GM18519 (cell line): ENCODE data around the gene ASPG.

ENCODE experiments used
- ATAC-seq: cut with Tn5 transposase; IDR thresholded peaks from one replicate; pipeline ENCODE4 v1.9.1; 2021; ENCODE audit warnings: mild to moderate bottlenecking, moderate library complexity; ENCODE audit not compliant: unreplicated experiment, low FRiP score

The ASPG gene

DNA sequence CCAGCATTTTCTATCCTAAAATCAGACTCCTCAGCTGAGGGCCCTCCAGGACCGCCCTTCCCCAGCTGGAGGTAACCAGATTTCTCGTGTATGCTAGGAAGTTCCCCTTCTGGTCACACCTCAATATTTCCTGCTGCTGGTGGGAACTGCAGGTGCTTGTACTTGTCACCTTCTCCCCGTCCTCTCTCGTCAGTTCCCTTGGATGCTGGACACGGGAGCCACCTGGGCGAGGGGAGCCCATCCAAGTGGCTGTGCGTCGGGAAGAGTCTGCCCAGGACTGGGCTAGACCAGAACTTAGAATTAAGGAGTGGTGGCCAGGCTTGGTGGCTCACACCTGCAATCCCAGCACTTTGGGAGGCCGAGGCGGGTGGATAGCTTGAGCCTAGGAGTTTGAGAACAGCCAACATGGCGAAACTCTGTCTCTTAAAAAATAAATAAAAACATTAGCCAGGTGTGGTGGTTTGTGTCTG lies 29.7 kb downstream of the ASPG start:
- no peak for ATAC-seq

GRCh38 chr14:104115691-104116287 lies 30.3 kb downstream of the ASPG start:
- no peak for ATAC-seq

GRCh38 chr14:104116288-104116755 lies 30.8 kb downstream of the ASPG start:
- ATAC-seq, result no peak

GRCh38 chr14:104116756-104117340 lies 31.3 kb downstream of the ASPG start:
- ATAC-seq, result no peak

- no peak for ATAC-seq
Measured at GRCh38 chr14:104117341-104118005, 32.0 kb downstream of the ASPG start.

- no peak for ATAC-seq
Measured at GRCh38 chr14:104118006-104118844, 32.7 kb downstream of the ASPG start.

- no peak for ATAC-seq
Measured at GRCh38 chr14:104119119-104119487, 33.6 kb downstream of the ASPG start.

DNA sequence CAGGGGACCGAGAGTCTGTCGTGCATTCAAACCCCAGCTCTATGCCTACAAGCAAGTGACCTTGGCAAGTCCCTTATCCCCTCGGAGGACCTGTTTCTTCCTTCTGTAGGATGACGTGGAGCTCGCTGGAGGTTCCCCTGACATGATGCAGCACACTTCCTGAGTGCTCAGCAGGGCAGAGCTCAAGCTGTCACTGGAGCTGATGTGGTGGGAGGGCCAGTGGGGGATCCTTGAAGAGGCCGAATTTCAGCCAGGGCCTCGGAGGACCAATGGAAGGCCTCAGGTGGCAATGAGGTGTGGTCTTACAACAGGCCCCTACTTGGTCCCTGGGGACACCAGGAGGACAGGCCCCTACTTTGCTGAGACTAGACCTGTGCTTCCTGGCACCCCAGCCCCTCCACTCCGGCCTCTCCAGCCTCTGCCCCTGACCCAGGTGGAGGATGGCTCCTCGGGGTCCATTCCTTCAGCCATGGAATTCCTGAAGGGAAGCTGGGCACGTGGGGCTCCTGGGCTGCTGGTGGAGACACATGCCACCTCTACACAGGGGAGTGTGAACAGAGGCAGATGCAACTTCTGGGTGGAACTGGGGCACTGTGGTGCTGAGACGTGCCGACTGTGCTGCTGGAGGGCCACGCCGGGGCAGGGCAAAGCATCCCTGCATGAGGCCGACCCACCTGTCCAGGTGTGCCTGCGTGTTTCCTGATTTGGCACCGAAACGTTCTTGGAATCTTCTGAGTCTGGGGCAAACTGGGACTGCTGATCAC lies 34.2 kb downstream of the ASPG start:
- no peak for ATAC-seq

DNA sequence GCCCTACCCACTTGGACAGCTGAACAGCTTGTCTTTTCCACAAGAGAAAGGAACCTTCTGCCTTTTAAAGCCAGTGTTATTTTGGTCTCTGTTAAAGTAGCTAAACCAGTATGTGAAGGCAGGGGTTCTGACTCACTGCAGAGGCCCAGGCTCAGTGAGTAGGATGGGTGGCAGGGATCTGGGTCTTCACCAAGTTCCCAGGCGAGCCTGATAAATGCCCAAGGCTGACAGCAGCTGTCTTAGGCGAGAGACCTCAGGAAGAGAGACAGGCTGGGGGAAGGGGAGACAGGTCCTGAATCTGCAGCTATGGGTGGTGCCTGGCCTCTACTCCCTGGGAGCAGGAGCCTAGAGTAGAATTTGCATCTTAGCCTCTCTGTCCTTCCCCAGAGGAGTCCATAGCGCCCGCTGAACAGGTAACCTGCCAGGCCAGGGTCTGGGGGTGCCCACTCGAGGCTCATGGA lies 34.8 kb downstream of the ASPG start:
- no peak for ATAC-seq

GRCh38 chr14:104121142-104121541 lies 35.6 kb downstream of the ASPG start:
- no peak for ATAC-seq

GRCh38 chr14:104123879-104124278 lies 38.4 kb downstream of the ASPG start:
- ATAC-seq, result no peak

- no peak for ATAC-seq
Measured at GRCh38 chr14:104125011-104125410, 39.5 kb downstream of the ASPG start.

- ATAC-seq, result no peak
Measured at GRCh38 chr14:104126753-104127152, 41.3 kb downstream of the ASPG start.

DNA sequence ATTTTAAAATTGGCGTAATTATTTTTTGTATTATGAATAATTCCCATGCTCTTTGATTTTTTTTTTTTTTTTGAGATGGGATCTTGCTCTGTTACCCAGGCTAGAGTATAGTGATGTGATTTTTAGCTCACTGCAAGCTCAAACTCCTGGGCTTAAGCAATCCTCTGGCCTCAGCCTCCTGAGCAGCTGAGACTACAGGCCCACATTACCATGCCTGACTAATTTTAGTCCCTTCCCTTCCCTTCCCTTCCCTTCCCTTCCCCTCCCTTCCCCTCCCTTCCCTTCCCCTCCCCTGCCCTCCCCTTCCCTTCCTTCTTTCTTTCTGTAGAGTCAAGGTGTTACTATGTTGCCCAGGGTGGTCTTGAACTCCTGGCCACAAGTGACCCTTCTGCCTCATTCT lies 43.5 kb downstream of the ASPG start:
- no peak for ATAC-seq

GRCh38 chr14:104129556-104129955 lies 44.1 kb downstream of the ASPG start:
- ATAC-seq, result no peak

- no peak for ATAC-seq
Measured at GRCh38 chr14:104130974-104131651, 45.6 kb downstream of the ASPG start.

GRCh38 chr14:104131968-104132732 lies 46.6 kb downstream of the ASPG start:
- no peak for ATAC-seq

DNA sequence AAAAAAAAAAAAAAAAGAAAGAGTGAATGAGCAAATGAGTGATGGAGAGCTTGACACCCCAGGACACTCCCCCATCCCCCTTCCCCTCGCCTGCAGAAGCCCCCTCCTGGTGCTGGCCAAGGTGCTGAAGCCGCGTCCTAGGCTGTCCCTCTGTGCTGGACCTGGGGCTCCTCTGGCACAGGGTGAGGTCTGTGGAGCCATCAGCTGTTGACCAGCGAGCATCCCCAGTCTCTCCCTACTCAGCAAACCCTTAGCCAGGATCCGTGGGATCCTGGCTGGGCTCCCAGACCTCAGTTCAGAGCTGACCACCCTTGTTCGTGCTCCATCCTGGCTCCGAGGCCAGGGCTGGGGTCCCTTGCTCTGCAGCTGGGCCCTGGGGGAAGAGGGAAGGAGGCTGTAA lies 47.5 kb downstream of the ASPG start:
- ATAC-seq, result no peak

DNA sequence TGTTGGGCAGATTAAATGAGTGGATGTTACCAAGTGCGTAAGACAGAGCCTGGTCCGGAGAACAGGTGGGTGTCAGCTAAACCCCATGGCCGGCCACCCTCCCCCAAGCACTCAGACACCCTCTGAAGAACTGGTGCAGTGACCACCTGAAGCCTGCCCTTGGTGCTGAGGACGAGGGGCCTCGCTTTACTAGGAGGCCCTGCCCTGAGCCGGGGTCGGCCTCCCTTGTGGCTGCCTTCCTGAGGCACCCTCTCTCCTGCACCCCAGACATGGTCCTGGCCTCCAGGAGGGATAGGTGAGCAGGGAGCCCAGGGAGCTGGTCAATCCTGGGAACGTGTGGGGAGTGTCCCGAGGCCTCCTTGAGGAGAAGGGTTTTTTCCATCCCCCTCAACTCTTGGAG lies 48.0 kb downstream of the ASPG start:
- no peak for ATAC-seq
